ENCODE data around the gene SORCS3. TPM values are rescaled to one million over a fixed set of nuclear protein-coding genes. Genes with fewer than 3 reads are reported as not detected.
A peak's percentile ranks its signal among the peaks of the same experiment; 100 is the strongest.

Gene SORCS3
- polyA plus RNA-seq, 3 donors: 3.5 to 4.8 (median 3.5) TPM

- DNase-seq: peak; percentile 34
These were observed 546.2 kb downstream of the SORCS3 start for GRCh38 chr10:105187243-105187642.

DNA sequence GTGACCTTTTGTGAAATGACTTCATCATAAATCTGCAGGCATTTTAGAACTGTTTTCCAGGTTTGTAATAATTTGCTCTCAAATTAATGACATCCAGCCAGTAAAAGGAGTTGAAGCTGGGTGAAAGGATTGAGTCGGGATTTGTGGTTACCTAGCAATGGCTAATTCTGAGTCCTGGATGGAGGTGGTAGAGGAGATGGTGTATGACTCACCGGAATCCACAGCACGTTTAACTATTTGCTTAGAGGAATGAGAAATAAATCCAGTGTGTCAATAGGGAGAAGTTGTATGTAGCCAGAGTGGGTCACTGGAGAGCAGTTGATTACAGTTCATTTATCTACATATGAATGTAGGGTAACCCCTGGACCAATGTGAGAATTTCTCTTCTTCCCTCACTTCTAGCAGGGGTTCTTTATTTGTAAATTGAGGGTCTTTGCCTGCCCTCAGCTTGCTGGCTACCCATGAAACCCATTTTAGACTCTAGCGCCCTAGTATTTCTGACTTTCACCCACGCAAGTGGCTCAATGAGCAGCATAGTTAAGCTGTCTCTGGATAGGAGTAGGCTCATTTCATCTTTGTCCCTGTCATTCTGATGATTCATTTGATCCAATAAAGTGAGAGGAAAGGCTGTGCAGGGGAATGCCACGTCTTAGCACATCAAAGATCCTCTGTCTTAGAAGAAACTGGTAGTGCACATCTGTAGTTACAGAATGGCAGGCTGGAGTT lies 547.8 kb downstream of the SORCS3 start:
- DNase-seq: no peak

DNA sequence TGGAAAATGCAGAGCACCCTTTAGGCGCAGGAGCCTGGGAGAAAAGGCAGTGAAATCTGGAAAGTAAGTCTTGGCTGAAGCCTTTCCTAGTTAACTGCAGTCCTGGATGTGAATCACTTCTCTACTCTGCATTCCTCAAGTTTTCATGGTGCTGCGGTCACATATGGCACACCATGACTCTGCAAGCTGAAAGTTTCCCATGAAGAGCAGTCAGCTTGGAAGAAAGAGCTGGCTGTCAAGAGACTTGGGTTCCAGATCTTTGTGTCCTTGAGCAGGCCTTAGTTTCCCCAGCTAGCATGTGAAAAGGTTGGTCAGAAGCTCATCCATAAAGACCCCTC lies 548.3 kb downstream of the SORCS3 start:
- DNase-seq: no peak

DNA sequence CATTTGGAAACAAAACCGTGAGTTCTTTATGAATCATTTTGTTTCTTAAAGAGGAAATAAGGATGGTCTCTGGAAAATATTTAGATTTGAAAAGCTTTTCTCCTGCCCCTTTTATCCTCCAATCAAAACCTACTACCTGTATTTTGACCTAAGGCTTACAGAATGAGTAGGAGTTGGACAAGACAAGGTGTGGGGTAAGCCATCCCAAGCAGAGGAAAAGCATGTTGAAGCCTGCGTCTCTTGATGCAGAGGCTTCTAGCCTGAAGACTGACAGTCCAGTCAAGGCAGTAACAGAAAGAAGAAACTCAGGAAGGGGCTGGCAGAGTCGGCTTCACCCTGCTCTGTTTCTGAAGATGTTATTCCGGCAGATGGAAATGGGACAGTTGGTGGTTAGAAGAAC lies 551.1 kb downstream of the SORCS3 start:
- no peak for DNase-seq

GRCh38 chr10:105192861-105193260 lies 551.8 kb downstream of the SORCS3 start:
- DNase-seq: no peak

DNA sequence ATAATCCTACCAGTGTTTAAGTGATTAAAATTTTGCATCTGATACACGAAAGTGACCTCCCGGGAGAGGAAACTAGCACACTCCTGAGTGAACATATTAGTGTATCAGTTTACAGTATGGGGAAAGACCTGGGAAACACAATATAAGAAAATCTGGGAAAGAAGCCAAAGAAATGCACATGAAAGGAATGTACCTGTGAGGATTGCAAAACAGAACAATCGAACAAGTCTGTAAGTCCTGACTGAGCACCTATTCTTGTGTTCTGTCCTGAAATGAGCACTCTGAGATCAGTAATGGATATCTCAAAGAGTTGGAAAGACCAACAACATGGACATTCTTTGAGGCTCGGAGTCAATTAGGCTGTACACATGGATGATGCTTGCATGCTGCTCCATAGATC lies 554.7 kb downstream of the SORCS3 start:
- no peak for DNase-seq

GRCh38 chr10:105197598-105198364 lies 556.7 kb downstream of the SORCS3 start:
- no peak for DNase-seq

DNA sequence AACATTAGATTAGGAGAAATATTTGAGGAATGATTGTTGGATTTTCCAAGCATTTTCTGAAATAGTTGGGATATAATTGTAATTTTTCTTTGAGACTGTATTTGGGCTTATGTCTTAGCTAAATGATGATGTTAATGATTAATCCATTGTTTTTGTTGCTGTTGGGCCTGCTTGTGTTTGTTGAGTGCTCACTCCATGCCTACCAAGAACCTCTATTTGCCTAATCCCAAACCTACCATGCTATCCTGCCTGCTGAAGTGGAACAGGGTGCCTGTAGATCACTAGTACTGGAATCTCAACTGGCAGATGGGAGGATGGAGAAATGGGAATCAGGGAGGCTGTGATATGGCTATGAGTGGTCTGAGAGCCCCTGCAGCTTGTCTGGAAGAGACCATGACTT lies 565.5 kb downstream of the SORCS3 start:
- DNase-seq: no peak

DNA sequence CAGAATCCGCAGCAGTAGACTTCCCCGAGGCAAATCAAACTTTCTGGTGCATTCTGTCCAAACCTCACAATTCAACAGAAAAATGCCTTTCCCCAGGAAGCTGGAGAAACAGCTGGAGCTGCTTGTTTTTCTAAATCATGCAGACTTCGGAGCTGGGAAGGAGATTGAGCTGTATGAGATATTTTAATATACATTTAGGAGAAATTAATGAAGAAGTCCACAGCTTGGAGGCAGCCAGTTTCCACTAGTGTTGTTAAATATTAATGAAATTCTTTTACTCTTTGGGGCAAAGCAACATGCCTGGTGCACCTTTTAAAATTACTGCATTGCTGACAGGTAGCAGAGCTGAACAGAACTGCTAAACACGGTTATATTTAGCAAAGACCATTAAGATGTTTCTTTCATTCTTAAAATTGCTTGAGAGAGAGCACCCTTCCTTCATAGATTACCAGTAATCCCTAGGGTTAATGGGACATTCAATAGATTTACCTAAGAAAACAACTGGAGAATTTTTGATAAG lies 566.4 kb downstream of the SORCS3 start:
- DNase-seq: peak; percentile 42

GRCh38 chr10:105210546-105210945 lies 569.5 kb downstream of the SORCS3 start:
- no peak for DNase-seq

- no peak for DNase-seq
These were observed 596.6 kb downstream of the SORCS3 start for GRCh38 chr10:105237685-105238084.

- no peak for DNase-seq
These were observed 598.5 kb downstream of the SORCS3 start for GRCh38 chr10:105239311-105240219.

GRCh38 chr10:105241254-105241653 lies 600.2 kb downstream of the SORCS3 start:
- no peak for DNase-seq

DNA sequence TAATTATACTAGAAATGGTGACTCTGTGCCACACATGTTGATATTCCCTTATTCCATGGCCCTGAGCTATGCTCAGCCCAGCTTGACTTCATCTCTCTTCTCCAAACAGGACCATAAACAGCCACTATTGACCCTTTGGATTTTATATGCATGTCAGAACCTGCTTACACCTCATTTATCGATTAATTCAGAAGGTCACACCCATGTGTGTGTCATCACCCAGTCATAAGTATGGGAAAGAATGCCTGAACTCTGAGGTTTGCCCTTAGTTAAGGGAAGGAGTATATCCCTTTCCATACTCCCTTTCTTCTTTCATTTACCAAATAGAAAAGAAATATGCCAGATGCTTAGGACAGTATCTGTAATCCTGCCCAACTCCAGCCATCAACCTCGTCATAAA lies 602.3 kb downstream of the SORCS3 start:
- no peak for DNase-seq

DNA sequence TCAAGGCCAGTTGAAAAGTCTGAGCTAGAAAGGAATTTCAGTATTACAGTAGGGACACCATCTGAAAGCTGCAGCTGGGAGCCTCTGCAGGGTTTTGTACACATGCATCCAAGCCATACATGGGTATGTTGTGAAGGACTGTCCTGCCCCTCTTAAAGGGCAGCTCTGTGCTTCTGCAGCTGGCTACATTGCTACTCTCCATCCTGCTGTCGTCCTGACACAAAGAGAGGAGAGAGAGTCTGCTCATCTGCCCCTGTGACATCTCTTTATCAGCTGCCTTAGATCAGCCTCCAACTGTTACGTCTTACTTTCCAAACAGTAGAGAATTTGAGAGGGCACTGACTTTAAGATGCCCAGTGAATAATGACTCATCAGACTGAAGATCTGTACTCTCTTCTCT lies 602.7 kb downstream of the SORCS3 start:
- DNase-seq: no peak

- DNase-seq: no peak
These were observed 606.9 kb downstream of the SORCS3 start for GRCh38 chr10:105247831-105248499.

DNA sequence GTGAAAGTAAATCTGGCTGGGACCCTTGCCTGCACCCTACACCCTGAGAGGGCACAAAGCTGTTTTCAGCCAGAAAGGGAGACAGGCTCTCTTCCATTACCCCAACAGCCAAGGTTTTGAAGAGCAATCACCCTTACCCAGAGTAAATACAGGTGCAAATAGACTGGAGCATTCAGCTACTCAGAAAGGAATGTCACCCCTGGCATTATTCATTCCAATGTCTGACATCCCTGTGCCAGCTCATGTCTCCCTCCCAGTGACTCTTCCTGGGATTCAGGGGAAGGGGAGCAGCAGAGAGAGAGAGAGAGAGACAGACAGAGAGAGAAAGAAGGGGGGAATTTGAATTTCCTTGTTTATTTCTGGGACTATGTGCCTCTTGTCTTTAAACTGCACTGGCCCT lies 611.8 kb downstream of the SORCS3 start:
- no peak for DNase-seq

- no peak for DNase-seq
These were observed 612.6 kb downstream of the SORCS3 start for GRCh38 chr10:105253515-105254212.

GRCh38 chr10:105258036-105258673 lies 617.1 kb downstream of the SORCS3 start:
- DNase-seq: no peak

- DNase-seq: no peak
These were observed 617.6 kb downstream of the SORCS3 start for GRCh38 chr10:105258674-105259065.

- no peak for DNase-seq
These were observed 618.1 kb downstream of the SORCS3 start for GRCh38 chr10:105259201-105259600.
